Measurements from ENCODE around the gene SEMA6B. TPM values are rescaled to one million over a fixed set of nuclear protein-coding genes. Genes with fewer than 3 reads are reported as not detected.

Gene SEMA6B
- total RNA-seq, 4 donors from 2014 or later, result 3.7 to 22.5 (median 14.2) TPM

- no peaks in the 10 kb centered on the region for H3K27me3 ChIP-seq
- H3K9me3 ChIP-seq, result no peaks in the 10 kb centered on the region
- no peak overlapping the region for H3K27ac ChIP-seq (replicated peaks in 1 of 4)
- peaks cover 17 to 38% (median 34%) of the 10 kb centered on the region in 4 donors for H3K4me1 ChIP-seq
- H3K4me3 ChIP-seq, result no peak overlapping the region
- intact Hi-C loops (cut with DNase I), result no loop called here
- TF ChIP-seq CTCF (IDR thresholded peaks at IDR 0.05), result no peak
- no peak for TF ChIP-seq POLR2A (IDR thresholded peaks at IDR 0.05; ENCODE audit: low read depth)
- TF ChIP-seq POLR2AphosphoS5 (IDR thresholded peaks at IDR 0.05), result no peak
- TF ChIP-seq EP300 (IDR thresholded peaks at IDR 0.05), result no peak
- WGBS, result 79% methylated on average over 5 of the region's 5 CpGs
- no peak for DNase-seq (ENCODE audit: extremely low spot score)
- no peaks in the 10 kb centered on the region for H3K36me3 ChIP-seq
These were observed 37.6 kb downstream of the SEMA6B start for GRCh38 chr19:4521888-4522242.

GRCh38 chr19:4521170-4521887 is 38.2 kb downstream of the SEMA6B start:
- 83% methylated on average over 11 of the region's 11 CpGs for WGBS
- H3K9me3 ChIP-seq, result no peaks in the 10 kb centered on the region
- H3K27ac ChIP-seq (replicated peaks in 1 of 4), result peak overlapping the region in 2 of 4 donors; percentile 94
- H3K36me3 ChIP-seq, result peaks cover 0 to 2% (median 0%) of the 10 kb centered on the region in 4 donors
- H3K27me3 ChIP-seq, result no peaks in the 10 kb centered on the region
- no peak for DNase-seq (ENCODE audit: extremely low spot score)
- no peak for TF ChIP-seq POLR2A (IDR thresholded peaks at IDR 0.05; ENCODE audit: low read depth)
- TF ChIP-seq EP300 (IDR thresholded peaks at IDR 0.05), result no peak
- no peak for TF ChIP-seq POLR2AphosphoS5 (IDR thresholded peaks at IDR 0.05)
- TF ChIP-seq CTCF (IDR thresholded peaks at IDR 0.05), result no peak
- intact Hi-C loops (cut with DNase I), result no loop called here
- H3K4me3 ChIP-seq, result no peak overlapping the region
- H3K4me1 ChIP-seq, result peaks cover 21 to 43% (median 39%) of the 10 kb centered on the region in 4 donors

GRCh38 chr19:4519521-4520277 is 39.8 kb downstream of the SEMA6B start:
- Histone ChIP-seq H3K36me3 (peaks cover 0 to 10% (median 4%) of the 10 kb centered on the region in 4 donors), H3K27ac (replicated peaks in 1 of 4) (peak overlapping the region; percentile 93 to 96 (median 94)), H3K9me3 (no peaks in the 10 kb centered on the region), H3K4me3 (peak overlapping the region in 2 of 4 donors; percentile 59 to 69), H3K4me1 (peaks cover 27 to 54% (median 48%) of the 10 kb centered on the region in 4 donors), H3K27me3 (no peaks in the 10 kb centered on the region)
- no peak for DNase-seq (ENCODE audit: extremely low spot score)
- 56% methylated on average over 7 of the region's 9 CpGs for WGBS
- intact Hi-C loops (cut with DNase I), result loop anchor here (5.0 kb wide), 1 partner anchor 62 kb away; the partner anchor contains the start of gene UBXN6
- TF ChIP-seq POLR2AphosphoS5 (IDR thresholded peaks at IDR 0.05), result peak; percentile 55 to 77
- no peak for TF ChIP-seq POLR2A (IDR thresholded peaks at IDR 0.05; ENCODE audit: low read depth)

- Histone ChIP-seq H3K4me1 (peaks cover 27 to 54% (median 49%) of the 10 kb centered on the region in 4 donors), H3K36me3 (peaks cover 0 to 10% (median 4%) of the 10 kb centered on the region in 4 donors), H3K9me3 (no peaks in the 10 kb centered on the region), H3K27ac (replicated peaks in 1 of 4) (peak overlapping the region; percentile 93 to 96 (median 94)), H3K4me3 (peak overlapping the region; percentile 58 to 69 (median 64)), H3K27me3 (no peaks in the 10 kb centered on the region)
- no peak for DNase-seq (ENCODE audit: extremely low spot score)
- WGBS, result 80% methylated on average over 5 of the region's 6 CpGs
- intact Hi-C loops (cut with DNase I), result loop anchor here (5.0 kb wide), 1 partner anchor 62 kb away; the partner anchor contains the start of gene UBXN6
- TF ChIP-seq CTCF (IDR thresholded peaks at IDR 0.05), result no peak
- TF ChIP-seq EP300 (IDR thresholded peaks at IDR 0.05), result no peak
- TF ChIP-seq POLR2AphosphoS5 (IDR thresholded peaks at IDR 0.05), result no peak
- TF ChIP-seq POLR2A (IDR thresholded peaks at IDR 0.05; ENCODE audit: low read depth), result no peak
These were observed 40.4 kb downstream of the SEMA6B start for GRCh38 chr19:4519172-4519496.

All from esophagus muscularis mucosa (tissue), 4 donors.